Measurements from ENCODE around the gene NEURL1. TPM values are rescaled to one million over a fixed set of nuclear protein-coding genes. Genes with fewer than 3 reads are reported as not detected.
A peak's percentile ranks its signal among the peaks of the same experiment; 100 is the strongest.

Gene NEURL1
- total RNA-seq, 1 donor from 2014 or later: 0.64 TPM

GRCh38 chr10:103506061-103506460 lies 12.6 kb downstream of the NEURL1 start:
- DNase-seq (peak; percentile 42), ATAC-seq (no peak)
- no peak overlapping the region for H3K27ac ChIP-seq
- no peaks in the 10 kb centered on the region for H3K27me3 ChIP-seq
- no peak for TF ChIP-seq CTCF (IDR thresholded peaks at IDR 0.05)
- no peaks in the 10 kb centered on the region for H3K9me3 ChIP-seq
- intact Hi-C loops (cut with DNase I): no loop called here
- no peaks in the 10 kb centered on the region for H3K36me3 ChIP-seq
- no peak overlapping the region for H3K4me3 ChIP-seq
- H3K4me1 ChIP-seq: no peaks in the 10 kb centered on the region

- ATAC-seq: no peak
- Histone ChIP-seq H3K9me3 (no peaks in the 10 kb centered on the region), H3K27me3 (no peaks in the 10 kb centered on the region), H3K36me3 (no peaks in the 10 kb centered on the region), H3K4me1 (no peaks in the 10 kb centered on the region), H3K27ac (no peak overlapping the region), H3K4me3 (no peak overlapping the region)
- peak; percentile 42 for DNase-seq
- TF ChIP-seq CTCF (IDR thresholded peaks at IDR 0.05): no peak
- intact Hi-C loops (cut with DNase I): no loop called here
These were observed 14.0 kb downstream of the NEURL1 start for GRCh38 chr10:103507235-103508191.

DNA sequence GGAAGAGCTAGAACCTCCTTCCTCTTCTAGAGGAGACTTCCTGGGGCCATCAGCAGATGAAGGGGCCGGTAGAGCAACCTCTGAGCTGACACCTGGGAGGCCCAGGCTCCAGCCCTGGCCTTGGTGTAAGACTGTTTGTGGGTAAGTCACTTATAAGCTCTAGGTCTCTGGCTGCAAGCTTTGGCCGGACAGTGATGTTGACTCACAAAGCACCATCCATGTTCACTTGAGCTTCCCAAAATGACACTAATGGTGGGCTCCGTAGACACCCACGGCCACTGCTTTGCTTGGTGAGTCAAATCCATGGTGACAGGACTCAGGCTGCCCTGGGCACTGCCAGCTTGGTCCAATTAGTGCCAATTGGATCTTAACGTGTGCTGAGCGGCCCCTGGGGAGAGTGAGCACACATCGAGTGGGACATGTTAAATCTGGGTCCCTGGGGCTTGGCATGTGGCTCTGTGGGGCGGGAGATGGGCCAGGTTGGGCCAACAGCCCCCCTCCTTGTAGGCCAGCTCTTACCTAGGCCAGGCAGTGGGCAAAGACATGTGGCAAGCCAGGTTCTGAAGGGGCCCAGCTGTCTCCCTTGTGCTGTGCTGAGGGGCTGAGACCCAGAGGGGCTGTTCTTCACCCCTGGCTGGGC lies 16.7 kb downstream of the NEURL1 start:
- Histone ChIP-seq H3K9me3 (no peaks in the 10 kb centered on the region), H3K27me3 (no peaks in the 10 kb centered on the region), H3K36me3 (no peaks in the 10 kb centered on the region), H3K4me1 (no peaks in the 10 kb centered on the region), H3K4me3 (no peak overlapping the region), H3K27ac (no peak overlapping the region)
- intact Hi-C loops (cut with DNase I): no loop called here
- no peak for ATAC-seq
- peak; percentile 30 for DNase-seq
- no peak for TF ChIP-seq CTCF (IDR thresholded peaks at IDR 0.05)

DNA sequence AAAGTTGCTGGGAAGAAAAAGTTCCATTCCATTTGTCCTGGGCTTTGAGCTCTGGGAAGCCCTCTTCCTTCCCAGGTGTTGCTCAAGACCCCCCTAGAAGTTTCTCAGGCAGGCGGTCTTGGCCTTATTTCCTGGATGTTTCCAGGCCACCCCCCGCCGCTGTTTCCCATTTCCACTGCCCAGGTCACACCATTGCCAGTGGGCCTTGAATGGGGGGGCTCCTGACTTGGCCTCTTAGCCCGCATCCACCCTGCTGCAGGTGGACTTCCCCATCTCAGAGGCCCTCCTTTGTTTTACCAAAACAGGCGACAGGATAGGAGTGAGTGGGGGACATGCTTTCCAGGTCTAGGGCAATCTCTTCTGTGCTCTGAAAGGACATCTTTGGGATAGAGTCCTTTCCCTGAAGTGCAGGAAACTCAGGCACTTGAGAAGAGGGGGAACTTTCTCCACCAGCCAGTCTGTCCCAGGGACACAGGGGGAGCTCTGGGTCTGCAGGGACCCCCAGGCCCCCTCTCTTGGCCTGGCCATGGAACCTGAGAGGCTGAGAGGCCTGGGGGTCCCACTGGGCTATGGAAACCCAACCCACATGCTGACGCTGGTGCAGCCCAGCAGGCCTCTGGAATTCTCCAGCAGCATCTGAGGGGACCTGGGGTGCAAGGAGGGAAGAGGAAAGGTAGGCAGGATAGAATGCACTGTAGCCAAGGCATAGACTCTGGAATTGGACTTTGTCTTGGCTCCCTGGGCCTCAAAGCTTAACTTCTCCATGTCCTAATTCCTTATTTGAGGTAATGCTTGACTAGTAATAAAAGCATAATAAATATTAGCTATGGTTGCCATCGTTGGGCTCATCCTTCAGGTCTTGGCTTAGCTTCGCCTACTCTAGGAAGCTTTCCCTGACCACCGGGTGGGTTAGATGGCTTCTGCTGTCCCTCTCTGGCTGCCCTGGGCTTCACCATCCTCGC lies 17.6 kb downstream of the NEURL1 start:
- Histone ChIP-seq H3K4me1 (no peaks in the 10 kb centered on the region), H3K27ac (no peak overlapping the region), H3K9me3 (no peaks in the 10 kb centered on the region), H3K27me3 (no peaks in the 10 kb centered on the region), H3K4me3 (no peak overlapping the region), H3K36me3 (no peaks in the 10 kb centered on the region)
- intact Hi-C loops (cut with DNase I): no loop called here
- DNase-seq (peak; percentile 40), ATAC-seq (no peak)
- no peak for TF ChIP-seq CTCF (IDR thresholded peaks at IDR 0.05)

GRCh38 chr10:103512166-103512565 lies 18.7 kb downstream of the NEURL1 start:
- Histone ChIP-seq H3K27me3 (no peaks in the 10 kb centered on the region), H3K27ac (no peak overlapping the region), H3K4me1 (no peaks in the 10 kb centered on the region), H3K4me3 (no peak overlapping the region), H3K9me3 (no peaks in the 10 kb centered on the region), H3K36me3 (no peaks in the 10 kb centered on the region)
- ATAC-seq (no peak), DNase-seq (peak; percentile 26)
- intact Hi-C loops (cut with DNase I): no loop called here
- no peak for TF ChIP-seq CTCF (IDR thresholded peaks at IDR 0.05)

Measured in upper lobe of right lung (tissue), 1 donor.